ENCODE data around the gene RFX3. TPM values are rescaled to one million over a fixed set of nuclear protein-coding genes. Genes with fewer than 3 reads are reported as not detected.

The RFX3 gene
- total and polyA plus RNA-seq, 2 experiments from 2014 or later: 5.8 to 7.9 TPM

GRCh38 chr9:3513265-3513818 is 12.5 kb downstream of the RFX3 start:
- Histone ChIP-seq H3K4me1 (ENCODE audit: insufficient read depth) (no peaks in the 10 kb centered on the region), H3K27me3 (no peaks in the 10 kb centered on the region), H3K9me2 (replicated peaks; ENCODE audit: insufficient read depth) (no peaks in the 10 kb centered on the region), H2AFZ (no peak overlapping the region), H3K4me2 (no peak overlapping the region), H3K4me3 (no peak overlapping the region), H3K36me3 (replicated peaks; ENCODE audit: insufficient read depth, low read depth) (no peaks in the 10 kb centered on the region), H3K79me2 (peaks cover 41% of the 10 kb centered on the region), H3K27ac (no peak overlapping the region), H3K9me3 (ENCODE audit: low read depth) (no peaks in the 10 kb centered on the region), H4K20me1 (ENCODE audit: insufficient read depth, poor library complexity, severe bottlenecking) (no peaks in the 10 kb centered on the region)
- WGBS (ENCODE audit: low lambda C conversion rate, missing lambda C conversion rate): 82% methylated on average over 2 of the region's 2 CpGs
- no peak for DNase-seq (ENCODE audit: low spot score)
- TF ChIP-seq CTCF (IDR thresholded peaks at IDR 0.05; ENCODE audit: poor library complexity) (no peak), EZH2 (IDR thresholded peaks at IDR 0.05; ENCODE audit: borderline replicate concordance) (no peak), EZH2phosphoT487 (IDR thresholded peaks at IDR 0.05; ENCODE audit: low read depth, severe bottlenecking, unreplicated experiment) (no peak)

GRCh38 chr9:3511551-3511950 is 14.2 kb downstream of the RFX3 start:
- H3K9me3 ChIP-seq (ENCODE audit: low read depth): no peaks in the 10 kb centered on the region
- 74% methylated on average over 1 of the region's 1 CpG for WGBS (ENCODE audit: low lambda C conversion rate, missing lambda C conversion rate)
- H3K9me2 ChIP-seq (replicated peaks; ENCODE audit: insufficient read depth): no peaks in the 10 kb centered on the region
- H3K79me2 ChIP-seq: peaks cover 23% of the 10 kb centered on the region
- no peak overlapping the region for H3K4me2 ChIP-seq
- no peak overlapping the region for H3K4me3 ChIP-seq
- no peak overlapping the region for H3K27ac ChIP-seq
- H2AFZ ChIP-seq: no peak overlapping the region
- no peaks in the 10 kb centered on the region for H3K4me1 ChIP-seq (ENCODE audit: insufficient read depth)
- H3K27me3 ChIP-seq: no peaks in the 10 kb centered on the region
- no peaks in the 10 kb centered on the region for H3K36me3 ChIP-seq (replicated peaks; ENCODE audit: insufficient read depth, low read depth)
- no peak for DNase-seq (ENCODE audit: low spot score)
- TF ChIP-seq EZH2 (IDR thresholded peaks at IDR 0.05; ENCODE audit: borderline replicate concordance) (no peak), EZH2phosphoT487 (IDR thresholded peaks at IDR 0.05; ENCODE audit: low read depth, severe bottlenecking, unreplicated experiment) (no peak), CTCF (IDR thresholded peaks at IDR 0.05; ENCODE audit: poor library complexity) (no peak)
- no peaks in the 10 kb centered on the region for H4K20me1 ChIP-seq (ENCODE audit: insufficient read depth, poor library complexity, severe bottlenecking)

- Histone ChIP-seq H3K27ac (no peak overlapping the region), H3K27me3 (no peaks in the 10 kb centered on the region), H3K4me2 (no peak overlapping the region), H3K36me3 (replicated peaks; ENCODE audit: insufficient read depth, low read depth) (no peaks in the 10 kb centered on the region), H3K4me1 (ENCODE audit: insufficient read depth) (no peaks in the 10 kb centered on the region), H3K9me3 (ENCODE audit: low read depth) (no peaks in the 10 kb centered on the region), H3K4me3 (no peak overlapping the region), H3K79me2 (peaks cover 19% of the 10 kb centered on the region), H4K20me1 (ENCODE audit: insufficient read depth, poor library complexity, severe bottlenecking) (no peaks in the 10 kb centered on the region), H3K9me2 (replicated peaks; ENCODE audit: insufficient read depth) (no peaks in the 10 kb centered on the region), H2AFZ (no peak overlapping the region)
- no peak for DNase-seq (ENCODE audit: low spot score)
- 92% methylated on average over 1 of the region's 1 CpG for WGBS (ENCODE audit: low lambda C conversion rate, missing lambda C conversion rate)
- no peak for TF ChIP-seq CTCF (IDR thresholded peaks at IDR 0.05; ENCODE audit: poor library complexity)
- TF ChIP-seq EZH2 (IDR thresholded peaks at IDR 0.05; ENCODE audit: borderline replicate concordance): no peak
- TF ChIP-seq EZH2phosphoT487 (IDR thresholded peaks at IDR 0.05; ENCODE audit: low read depth, severe bottlenecking, unreplicated experiment): no peak
Measured at GRCh38 chr9:3510796-3511195, 15.0 kb downstream of the RFX3 start.
